Upper lobe of left lung (tissue), 6 donors: ENCODE results near the gene WBP1. TPM values are rescaled to one million over a fixed set of nuclear protein-coding genes. Genes with fewer than 3 reads are reported as not detected.
A peak's percentile ranks its signal among the peaks of the same experiment; 100 is the strongest.

Experiments
- ATAC-seq, 2 donors: fragments of 200-7000 bp; cut with Tn5 transposase; one replicate each; pipeline ENCODE4 v1.9.1; 2022; ENCODE audit warnings: mild to moderate bottlenecking in 2 of 2, moderate library complexity in 2 of 2; ENCODE audit not compliant: low FRiP score in 2 of 2
- DNase-seq, 2 donors: peaks; one replicate each; pipeline ENCODE4 v3.0.0-alpha.2; 2019 to 2020
- H3K27ac ChIP-seq, 4 donors: fragments of 200-600 bp; sonication (generic); one replicate each; pipeline ENCODE4 v1.5.1; 2016 to 2019
- H3K27me3 ChIP-seq, 4 donors: fragments of 200-600 bp; sonication (generic); one replicate each; pipeline ENCODE4 v1.5.1; 2017 to 2019
- H3K36me3 ChIP-seq, 4 donors: fragments of 200-600 bp; sonication (generic); one replicate each; pipeline ENCODE4 v1.5.1; 2016 to 2019
- H3K4me1 ChIP-seq, 4 donors: fragments of 200-600 bp; sonication (generic); one replicate each; pipeline ENCODE4 v1.5.1; 2018 to 2019
- H3K4me3 ChIP-seq, 4 donors: fragments of 200-600 bp; sonication (generic); one replicate each; pipeline ENCODE4 v1.5.1; 2017 to 2019; ENCODE audit warnings: mild to moderate bottlenecking in 2 of 4, moderate library complexity in 1 of 4
- H3K9me3 ChIP-seq, 4 donors: fragments of 200-600 bp; sonication (generic); one replicate each; pipeline ENCODE4 v1.5.1; 2018 to 2019
- EP300 ChIP-seq, 4 donors: sonication (generic); formaldehyde crosslinking; IDR thresholded peaks; one replicate each; pipeline ENCODE4 v1.5.1; 2017; ENCODE audit warnings: antibody characterized with exemption in 4 of 4, control low read depth in 2 of 4
- POLR2A ChIP-seq, 4 donors: fragments of 450-650 bp; IDR thresholded peaks; one replicate each; pipeline ENCODE4 v1.5.1; 2016 to 2017; ENCODE audit warnings: antibody characterized with exemption in 4 of 4, mild to moderate bottlenecking in 2 of 4
- POLR2AphosphoS5 ChIP-seq, 2 donors: sonication (generic); formaldehyde crosslinking; IDR thresholded peaks; one replicate each; pipeline ENCODE4 v1.5.1; 2017; ENCODE audit warnings: antibody characterized with exemption in 2 of 2
- WGBS, 2 donors: methylation state at CpG; one replicate each; pipeline ENCODE4 v1.1.5; 2017 to 2018; 5-methylcytosine and 5-hydroxymethylcytosine counted together
- total RNA-seq, 6 donors: library from RNA; depleted of rRNA in 4 of 6; stranded (reverse); fragments of >200 nt in 4 of 6; gene quantifications; one replicate each; pipeline versions ENCODE4 v1.1.0 to v1.2.1, GENCODE V29; 2016 to 2021
- TF ChIP-seq, protein P1 (sequence below), 6 experiments: fragments of 450-650 bp in 4 of 6; fragments of 200-600 bp in 2 of 6; sonication (generic) in 2 of 6; IDR thresholded peaks; one replicate each; pipeline ENCODE4 v1.5.1; 2016 to 2019; ENCODE audit warnings: antibody characterized with exemption in 6 of 6
- donor health status: DM: no; HTN: no; CAD: no; lungs with moderate emphysema.
- donor health status: DM: no; HTN: yes; CAD: no; lungs with severe emphysema.

The WBP1 gene
- total RNA-seq, 6 donors from 2014 or later: 34.7 to 109 (median 51.3) TPM

DNA sequence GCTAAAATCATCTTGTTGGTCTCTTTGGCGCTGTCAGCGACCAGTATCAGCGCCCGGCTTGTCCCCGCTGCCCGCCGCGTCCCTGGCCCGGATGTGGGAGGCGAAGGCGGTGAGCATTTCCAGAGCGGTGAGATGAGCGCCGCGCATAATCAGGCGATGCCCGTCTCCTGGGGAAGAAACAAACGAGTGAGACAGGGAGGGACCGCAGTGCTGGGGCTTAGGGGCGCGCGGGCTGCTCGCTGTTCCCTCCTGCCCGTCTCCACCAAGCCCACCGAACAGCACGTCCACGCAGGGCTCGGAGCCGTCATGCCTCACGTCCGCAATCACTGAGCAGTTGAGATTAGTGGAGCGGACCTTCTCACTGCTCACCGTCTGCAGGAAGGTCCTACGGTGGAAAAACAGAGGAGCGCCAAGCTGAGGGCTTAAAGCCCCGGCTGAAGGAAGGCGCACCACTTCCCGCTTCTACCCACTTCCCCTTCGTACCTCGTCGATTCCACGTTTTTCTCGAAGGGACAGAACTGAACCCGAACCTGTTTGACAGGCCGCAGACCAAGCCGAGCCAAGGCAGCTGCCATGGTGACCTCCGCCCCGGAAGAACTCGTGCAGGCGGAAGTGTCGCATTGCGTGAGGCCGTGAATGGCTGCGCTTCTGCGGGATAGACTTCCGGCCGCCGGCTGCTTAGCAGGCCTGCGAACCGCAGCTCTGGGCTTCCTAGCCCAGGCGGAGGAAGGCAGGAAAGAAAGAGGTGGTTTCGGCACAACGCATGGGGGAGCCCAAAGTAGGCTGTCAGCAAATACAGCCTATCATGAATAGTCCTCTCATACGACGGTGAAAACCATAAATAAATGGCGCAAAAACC, 14.1 kb downstream of the WBP1 start, which contains the start of gene MRPL53:
Gene MRPL53 (minus strand): TSS at position 595 of the 859 bp plus-strand sequence. CDS start 20 bp downstream, at position 575.
- Histone ChIP-seq H3K4me1 (peaks cover 21 to 30% (median 27%) of the 10 kb centered on the region in 4 donors), H3K9me3 (no peaks in the 10 kb centered on the region), H3K27me3 (no peaks in the 10 kb centered on the region), H3K27ac (peak within 1 kb of the TSS; percentile 86 to 93 (median 90)), H3K36me3 (peaks cover 0 to 21% (median 12%) of the 10 kb centered on the region in 4 donors), H3K4me3 (peak within 1 kb of the TSS; percentile 62 to 80 (median 74))
- TF ChIP-seq POLR2AphosphoS5 (IDR thresholded peaks at IDR 0.05) (peak; percentile 95 to 99), POLR2A (IDR thresholded peaks at IDR 0.05) (peak in 3 of 4 donors; percentile 50 to 93 (median 68)), EP300 (IDR thresholded peaks at IDR 0.05) (peak in 1 of 4 donors; percentile 65)
- TF ChIP-seq, protein P1, sequence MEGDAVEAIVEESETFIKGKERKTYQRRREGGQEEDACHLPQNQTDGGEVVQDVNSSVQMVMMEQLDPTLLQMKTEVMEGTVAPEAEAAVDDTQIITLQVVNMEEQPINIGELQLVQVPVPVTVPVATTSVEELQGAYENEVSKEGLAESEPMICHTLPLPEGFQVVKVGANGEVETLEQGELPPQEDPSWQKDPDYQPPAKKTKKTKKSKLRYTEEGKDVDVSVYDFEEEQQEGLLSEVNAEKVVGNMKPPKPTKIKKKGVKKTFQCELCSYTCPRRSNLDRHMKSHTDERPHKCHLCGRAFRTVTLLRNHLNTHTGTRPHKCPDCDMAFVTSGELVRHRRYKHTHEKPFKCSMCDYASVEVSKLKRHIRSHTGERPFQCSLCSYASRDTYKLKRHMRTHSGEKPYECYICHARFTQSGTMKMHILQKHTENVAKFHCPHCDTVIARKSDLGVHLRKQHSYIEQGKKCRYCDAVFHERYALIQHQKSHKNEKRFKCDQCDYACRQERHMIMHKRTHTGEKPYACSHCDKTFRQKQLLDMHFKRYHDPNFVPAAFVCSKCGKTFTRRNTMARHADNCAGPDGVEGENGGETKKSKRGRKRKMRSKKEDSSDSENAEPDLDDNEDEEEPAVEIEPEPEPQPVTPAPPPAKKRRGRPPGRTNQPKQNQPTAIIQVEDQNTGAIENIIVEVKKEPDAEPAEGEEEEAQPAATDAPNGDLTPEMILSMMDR (IDR thresholded peaks at IDR 0.05): peak in 1 of 6 experiments; percentile 7
- ATAC-seq: peak; percentile 95 to 99
- DNase-seq: peak; percentile 94 to 96
- WGBS, 2 donors: 1% methylated on average over 56 to 58 of the region's 66 CpGs

DNA sequence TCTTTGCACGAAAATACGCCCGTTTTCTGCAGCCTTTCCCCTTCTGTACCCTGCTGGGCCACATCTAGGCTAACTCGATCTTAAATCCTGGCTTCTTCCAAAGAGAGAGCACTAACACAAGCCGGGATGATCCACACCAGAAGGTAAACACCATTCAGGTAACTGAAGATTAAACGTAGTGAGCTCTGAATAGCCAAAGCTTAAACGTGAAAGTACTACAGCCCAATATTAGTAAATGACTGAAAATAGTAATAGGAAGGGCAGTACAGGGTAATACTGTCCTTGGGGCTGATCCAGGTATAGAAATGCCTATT, 14.7 kb downstream of the WBP1 start:
- no peaks in the 10 kb centered on the region for H3K9me3 ChIP-seq
- TF ChIP-seq POLR2A (IDR thresholded peaks at IDR 0.05): no peak
- TF ChIP-seq, protein P1 (IDR thresholded peaks at IDR 0.05): no peak
- TF ChIP-seq EP300 (IDR thresholded peaks at IDR 0.05): no peak
- no peak for TF ChIP-seq POLR2AphosphoS5 (IDR thresholded peaks at IDR 0.05)
- no peaks in the 10 kb centered on the region for H3K27me3 ChIP-seq
- DNase-seq (no peak), ATAC-seq (no peak)
- peaks cover 22 to 34% (median 29%) of the 10 kb centered on the region in 4 donors for H3K4me1 ChIP-seq
- peaks cover 0 to 25% (median 12%) of the 10 kb centered on the region in 4 donors for H3K36me3 ChIP-seq
- H3K27ac ChIP-seq: peak overlapping the region; percentile 86 to 93 (median 90)
- peak overlapping the region; percentile 62 to 80 (median 74) for H3K4me3 ChIP-seq
- 10 to 17% methylated on average over 7 of the region's 7 CpGs for WGBS, 2 donors

DNA sequence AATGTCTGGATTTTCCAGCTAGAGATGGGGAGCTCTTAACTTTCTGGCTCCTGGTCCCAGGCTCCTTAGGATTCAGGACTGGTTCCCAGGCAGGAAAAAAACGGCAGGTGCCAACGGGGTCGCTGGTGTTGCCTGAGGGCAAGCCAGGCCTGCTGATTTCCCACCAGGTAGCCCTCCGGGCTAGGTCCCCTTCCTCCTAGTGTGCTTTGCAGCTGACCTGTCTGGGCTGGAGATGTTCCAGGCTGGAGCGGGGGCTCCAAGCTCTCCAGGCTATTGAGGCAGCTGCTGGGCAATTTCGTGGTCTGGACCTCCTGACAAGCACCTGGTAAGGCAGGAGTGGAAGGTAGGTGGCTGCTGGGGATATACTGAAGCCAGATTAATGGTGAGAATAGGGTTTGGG, 16.2 kb downstream of the WBP1 start:
- DNase-seq (no peak), ATAC-seq (no peak)
- 88 to 95% methylated on average over 5 to 6 of the region's 6 CpGs for WGBS, 2 donors
- TF ChIP-seq EP300 (IDR thresholded peaks at IDR 0.05) (no peak), POLR2A (IDR thresholded peaks at IDR 0.05) (no peak), POLR2AphosphoS5 (IDR thresholded peaks at IDR 0.05) (no peak)
- TF ChIP-seq, protein P1 (IDR thresholded peaks at IDR 0.05): no peak
- Histone ChIP-seq H3K36me3 (peaks cover 0 to 33% (median 16%) of the 10 kb centered on the region in 4 donors), H3K27ac (no peak overlapping the region), H3K4me3 (no peak overlapping the region), H3K27me3 (no peaks in the 10 kb centered on the region), H3K4me1 (peaks cover 22 to 34% (median 29%) of the 10 kb centered on the region in 4 donors), H3K9me3 (no peaks in the 10 kb centered on the region)

DNA sequence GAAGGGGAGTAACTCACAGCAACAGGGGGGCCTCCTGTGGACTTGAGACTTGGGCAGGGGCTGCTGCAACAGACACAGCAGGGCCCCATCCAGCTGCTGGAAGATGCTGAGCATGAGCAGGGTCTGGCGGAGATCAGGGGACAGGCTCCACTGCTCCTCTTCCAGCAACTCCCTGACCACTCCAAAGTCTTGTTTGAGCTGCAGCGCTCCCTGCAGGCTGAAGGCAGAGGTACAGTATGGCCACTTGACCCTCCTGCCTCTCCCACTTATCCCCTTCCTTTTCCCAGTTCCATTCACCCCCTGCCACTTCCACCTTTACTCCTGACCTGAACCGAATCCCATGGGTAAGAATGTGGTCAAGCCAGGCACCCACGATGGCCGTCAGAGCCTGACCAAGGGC, 16.7 kb downstream of the WBP1 start:
- Histone ChIP-seq H3K36me3 (peaks cover 0 to 38% (median 18%) of the 10 kb centered on the region in 4 donors), H3K27ac (no peak overlapping the region), H3K9me3 (no peaks in the 10 kb centered on the region), H3K27me3 (no peaks in the 10 kb centered on the region), H3K4me1 (peaks cover 22 to 34% (median 29%) of the 10 kb centered on the region in 4 donors), H3K4me3 (no peak overlapping the region)
- WGBS, 2 donors: 96 to 97% methylated on average over 5 of the region's 5 CpGs
- TF ChIP-seq, protein P1 (IDR thresholded peaks at IDR 0.05): peak in 2 of 6 experiments; percentile 11 to 19
- TF ChIP-seq POLR2A (IDR thresholded peaks at IDR 0.05): no peak
- ATAC-seq (no peak), DNase-seq (no peak)
